Transverse colon (tissue), 3 donors: ENCODE data around the gene TBC1D20.

ENCODE experiments used
- EP300 ChIP-seq: sonication (generic); formaldehyde crosslinking; IDR thresholded peaks from one replicate; pipeline ENCODE4 v1.6.1; 2017; ENCODE audit warnings: antibody characterized with exemption, low read depth
- POLR2A ChIP-seq: fragments of 450-650 bp; IDR thresholded peaks from one replicate; pipeline ENCODE4 v1.6.1; 2016; ENCODE audit warnings: antibody characterized with exemption, mild to moderate bottlenecking, moderate library complexity
- TF ChIP-seq, protein P1 (sequence below), 5 experiments: fragments of 200-600 bp in 3 of 5; fragments of 450-650 bp in 2 of 5; sonication (generic) in 3 of 5; IDR thresholded peaks; 1 replicate in 2 of 5; 2 replicates in 3 of 5; pipeline ENCODE4 v1.5.1; 2016 to 2017; ENCODE audit warnings: antibody characterized with exemption in 5 of 5, inconsistent platforms in 3 of 5, mild to moderate bottlenecking in 2 of 5, moderate library complexity in 1 of 5

DNA sequence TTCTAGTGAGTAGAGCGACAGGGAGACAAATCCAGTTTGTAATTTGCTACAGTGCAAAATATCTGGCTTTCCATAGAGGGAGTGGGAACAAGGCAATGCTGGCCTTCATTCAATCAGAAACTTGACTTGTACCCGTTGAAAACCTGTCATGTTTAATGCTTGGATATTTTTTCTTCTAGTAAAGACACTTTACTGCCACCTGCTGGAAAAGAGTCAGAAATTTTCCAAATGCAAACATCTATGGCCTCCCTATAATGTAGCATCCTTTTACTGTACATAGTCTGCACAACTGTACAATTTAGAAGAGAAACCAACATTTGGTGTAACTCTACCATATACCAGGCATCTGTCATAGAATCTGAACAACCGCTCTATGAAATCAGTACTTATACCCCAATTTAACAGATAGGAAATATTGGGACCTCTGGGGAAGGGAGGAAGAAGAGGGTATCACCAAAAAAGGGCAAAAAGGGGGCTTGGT is 16.7 kb upstream of the TBC1D20 start:
- TF ChIP-seq, protein P1, sequence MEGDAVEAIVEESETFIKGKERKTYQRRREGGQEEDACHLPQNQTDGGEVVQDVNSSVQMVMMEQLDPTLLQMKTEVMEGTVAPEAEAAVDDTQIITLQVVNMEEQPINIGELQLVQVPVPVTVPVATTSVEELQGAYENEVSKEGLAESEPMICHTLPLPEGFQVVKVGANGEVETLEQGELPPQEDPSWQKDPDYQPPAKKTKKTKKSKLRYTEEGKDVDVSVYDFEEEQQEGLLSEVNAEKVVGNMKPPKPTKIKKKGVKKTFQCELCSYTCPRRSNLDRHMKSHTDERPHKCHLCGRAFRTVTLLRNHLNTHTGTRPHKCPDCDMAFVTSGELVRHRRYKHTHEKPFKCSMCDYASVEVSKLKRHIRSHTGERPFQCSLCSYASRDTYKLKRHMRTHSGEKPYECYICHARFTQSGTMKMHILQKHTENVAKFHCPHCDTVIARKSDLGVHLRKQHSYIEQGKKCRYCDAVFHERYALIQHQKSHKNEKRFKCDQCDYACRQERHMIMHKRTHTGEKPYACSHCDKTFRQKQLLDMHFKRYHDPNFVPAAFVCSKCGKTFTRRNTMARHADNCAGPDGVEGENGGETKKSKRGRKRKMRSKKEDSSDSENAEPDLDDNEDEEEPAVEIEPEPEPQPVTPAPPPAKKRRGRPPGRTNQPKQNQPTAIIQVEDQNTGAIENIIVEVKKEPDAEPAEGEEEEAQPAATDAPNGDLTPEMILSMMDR (IDR thresholded peaks at IDR 0.05): peak; percentile 55 to 66 (median 56)
- no peak for TF ChIP-seq POLR2A
- no peak for TF ChIP-seq EP300
